OCI-LY7 (cell line): Measurements from ENCODE around the gene SIX3. TPM values are rescaled to one million over a fixed set of nuclear protein-coding genes. Genes with fewer than 3 reads are reported as not detected.

Experiments
- BruUV-seq: library from RNA; stranded (reverse); fragments of 400-500 nt; replicated peaks from 2 replicates; lab custom pipeline; 2021; lab: Mats Ljungman, UMichigan
- CTCF ChIA-PET: fragments of 300-600 bp; sonication (Branson Sonifier 250); formaldehyde crosslinking; loops from one replicate; lab custom pipeline; 2022; ENCODE audit warnings: antibody characterized with exemption; ENCODE audit not compliant: unreplicated experiment; lab: Charles Lee
- POLR2A ChIA-PET: fragments of 300-600 bp; sonication (Branson Sonifier 250); formaldehyde crosslinking; loops from one replicate; lab custom pipeline; 2022; ENCODE audit warnings: antibody characterized with exemption; lab: Charles Lee
- DNase-seq: peaks from one replicate; pipeline ENCODE4 v3.0.0-alpha.2; 2015; ENCODE audit warnings: low spot score
- H2AFZ ChIP-seq: fragments of 200-600 bp; sonication (generic), shearing (Covaris generic); 2 replicates; pipeline ENCODE4 v1.6.1; 2014; ENCODE audit warnings: mild to moderate bottlenecking, antibody characterized with exemption, low read length, moderate library complexity
- H3K27ac ChIP-seq: fragments of 200-600 bp; sonication (generic); 2 replicates; pipeline ENCODE4 v1.5.1; 2014; ENCODE audit warnings: mixed run types, low read depth, mild to moderate bottlenecking, moderate library complexity, low read length, inconsistent platforms; ENCODE audit not compliant: poor library complexity, severe bottlenecking
- H3K36me3 ChIP-seq: fragments of 200-600 bp; sonication (generic); 2 replicates; pipeline ENCODE4 v1.6.1; 2014; ENCODE audit warnings: mild to moderate bottlenecking, antibody characterized with exemption, low read length, moderate library complexity, mixed read lengths; ENCODE audit not compliant: insufficient read depth
- H3K4me1 ChIP-seq: fragments of 200-600 bp; sonication (generic); 2 replicates; pipeline ENCODE4 v1.5.1; 2014; ENCODE audit warnings: mild to moderate bottlenecking, low read length; ENCODE audit not compliant: insufficient read depth, poor library complexity, severe bottlenecking
- H3K4me2 ChIP-seq: fragments of 200-600 bp; sonication (generic); 2 replicates; pipeline ENCODE4 v1.6.1; 2014; ENCODE audit warnings: mild to moderate bottlenecking, low read length
- H3K4me3 ChIP-seq: fragments of 200-600 bp; sonication (generic); 2 replicates; pipeline ENCODE4 v1.5.1; 2014; ENCODE audit warnings: mild to moderate bottlenecking, low read depth, low read length; ENCODE audit not compliant: poor library complexity, severe bottlenecking
- H3K79me2 ChIP-seq: fragments of 200-600 bp; sonication (generic); 2 replicates; pipeline ENCODE4 v1.6.1; 2016; ENCODE audit warnings: low read depth, mild to moderate bottlenecking, low read length, moderate library complexity, mixed read lengths; ENCODE audit not compliant: insufficient read depth
- H3K9me2 ChIP-seq: fragments of 200-600 bp; sonication (generic); 2 replicates; pipeline ENCODE4 v1.6.1; 2016; ENCODE audit warnings: mild to moderate bottlenecking, low read length, mixed read lengths; ENCODE audit not compliant: insufficient read depth
- H3K9me3 ChIP-seq: fragments of 200-600 bp; sonication (generic); 2 replicates; pipeline ENCODE4 v1.6.1; 2014; ENCODE audit warnings: mild to moderate bottlenecking, mixed run types, low read length, mixed read lengths
- H4K20me1 ChIP-seq: fragments of 200-600 bp; sonication (generic); 2 replicates; pipeline ENCODE4 v1.6.1; 2014; ENCODE audit warnings: mild to moderate bottlenecking, antibody characterized with exemption, low read length, moderate library complexity, mixed read lengths; ENCODE audit not compliant: insufficient read depth
- EZH2phosphoT487 ChIP-seq: fragments of 200-600 bp; sonication (generic); IDR thresholded peaks from 2 replicates; pipeline ENCODE4 v1.6.1; 2018; ENCODE audit warnings: low read depth, borderline replicate concordance, mild to moderate bottlenecking, mixed run types, antibody characterized with exemption, low read length, moderate library complexity, mixed read lengths
- intact Hi-C: fragments of 100-400 bp; cut with micrococcal nuclease; formaldehyde crosslinking; loops from one replicate; pipeline ENCODE4 v1.10.0; 2022; ENCODE audit not compliant: unreplicated experiment
- total RNA-seq, 2 experiments: library from RNA; depleted of rRNA in 1 of 2; stranded (reverse); fragments of >200 nt in 1 of 2; shearing (Covaris generic) in 1 of 2; gene quantifications; 2 replicates each; pipeline ENCODE4 v1.2.3, GENCODE V29; 2014 to 2022
- TF ChIP-seq, protein P1 (sequence below): fragments of 200-600 bp; sonication (generic); conservative IDR thresholded peaks from 2 replicates; pipeline ENCODE4 v1.5.1; 2014; ENCODE audit warnings: mild to moderate bottlenecking, antibody characterized with exemption, low read length, moderate library complexity, mixed read lengths

The SIX3 gene
- total RNA-seq, 2 experiments from 2014 or later = not detected

DNA sequence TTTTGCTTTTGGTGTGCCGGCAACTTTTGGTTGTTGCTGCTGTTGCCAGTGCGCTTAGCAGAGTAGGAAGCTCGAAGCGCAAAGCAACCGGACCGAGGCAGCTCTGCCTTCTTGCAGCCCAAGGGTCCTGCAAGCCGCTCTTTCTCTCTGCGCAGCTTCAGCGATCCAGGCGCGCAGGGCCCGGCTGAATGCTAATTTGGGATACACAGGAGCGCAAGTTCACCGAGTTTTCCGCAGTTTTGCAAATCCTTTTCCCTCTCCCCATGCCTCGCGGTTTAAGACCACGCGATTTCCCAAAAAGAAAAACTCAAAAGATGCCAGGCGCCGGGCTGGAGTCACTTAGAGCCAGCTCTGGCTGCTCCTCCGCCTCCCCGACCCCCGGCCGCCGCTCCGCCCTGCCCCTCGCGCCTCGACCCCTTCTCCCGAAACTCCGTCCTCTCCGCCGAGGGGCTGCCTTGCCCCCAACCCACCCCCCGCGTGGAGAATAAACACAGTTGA, 13.5 kb upstream of the SIX3 start:
- intact Hi-C loops = no loop called here
- ChIA-PET POLR2A (interaction anchor here (0.5 kb wide), 1 partner anchor 566 kb away, joined by 4 read pairs; no protein-coding TSS in a partner anchor), CTCF (no interaction called here)
- Histone ChIP-seq H3K4me3 (no peak overlapping the region), H3K27ac (no peak overlapping the region), H3K9me3 (no peaks in the 10 kb centered on the region), H3K4me1 (no peaks in the 10 kb centered on the region), H4K20me1 (no peaks in the 10 kb centered on the region), H3K9me2 (no peaks in the 10 kb centered on the region), H2AFZ (no peak overlapping the region), H3K79me2 (no peaks in the 10 kb centered on the region), H3K36me3 (no peaks in the 10 kb centered on the region), H3K4me2 (no peak overlapping the region)
- no TSS peak for BruUV-seq
- DNase-seq = no peak
- TF ChIP-seq, protein P1, sequence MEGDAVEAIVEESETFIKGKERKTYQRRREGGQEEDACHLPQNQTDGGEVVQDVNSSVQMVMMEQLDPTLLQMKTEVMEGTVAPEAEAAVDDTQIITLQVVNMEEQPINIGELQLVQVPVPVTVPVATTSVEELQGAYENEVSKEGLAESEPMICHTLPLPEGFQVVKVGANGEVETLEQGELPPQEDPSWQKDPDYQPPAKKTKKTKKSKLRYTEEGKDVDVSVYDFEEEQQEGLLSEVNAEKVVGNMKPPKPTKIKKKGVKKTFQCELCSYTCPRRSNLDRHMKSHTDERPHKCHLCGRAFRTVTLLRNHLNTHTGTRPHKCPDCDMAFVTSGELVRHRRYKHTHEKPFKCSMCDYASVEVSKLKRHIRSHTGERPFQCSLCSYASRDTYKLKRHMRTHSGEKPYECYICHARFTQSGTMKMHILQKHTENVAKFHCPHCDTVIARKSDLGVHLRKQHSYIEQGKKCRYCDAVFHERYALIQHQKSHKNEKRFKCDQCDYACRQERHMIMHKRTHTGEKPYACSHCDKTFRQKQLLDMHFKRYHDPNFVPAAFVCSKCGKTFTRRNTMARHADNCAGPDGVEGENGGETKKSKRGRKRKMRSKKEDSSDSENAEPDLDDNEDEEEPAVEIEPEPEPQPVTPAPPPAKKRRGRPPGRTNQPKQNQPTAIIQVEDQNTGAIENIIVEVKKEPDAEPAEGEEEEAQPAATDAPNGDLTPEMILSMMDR = no peak
- TF ChIP-seq EZH2phosphoT487 = no peak

GRCh38 chr2:44928483-44929158, 12.9 kb upstream of the SIX3 start:
- no peak overlapping the region for H3K27ac ChIP-seq
- no peaks in the 10 kb centered on the region for H3K9me3 ChIP-seq
- no peaks in the 10 kb centered on the region for H4K20me1 ChIP-seq
- H3K79me2 ChIP-seq = no peaks in the 10 kb centered on the region
- H3K9me2 ChIP-seq = no peaks in the 10 kb centered on the region
- H3K4me1 ChIP-seq = no peaks in the 10 kb centered on the region
- intact Hi-C loops = no loop called here
- no TSS peak for BruUV-seq
- ChIA-PET CTCF (no interaction called here), POLR2A (interaction anchor here (0.5 kb wide), 1 partner anchor 566 kb away, joined by 4 read pairs; no protein-coding TSS in a partner anchor)
- TF ChIP-seq, protein P1 = no peak
- no peak for TF ChIP-seq EZH2phosphoT487
- H3K4me3 ChIP-seq = no peak overlapping the region
- H2AFZ ChIP-seq = no peak overlapping the region
- H3K36me3 ChIP-seq = no peaks in the 10 kb centered on the region
- no peak for DNase-seq
- no peak overlapping the region for H3K4me2 ChIP-seq

GRCh38 chr2:44929159-44929734, 12.3 kb upstream of the SIX3 start:
- Histone ChIP-seq H3K79me2 (no peaks in the 10 kb centered on the region), H3K36me3 (no peaks in the 10 kb centered on the region), H2AFZ (no peak overlapping the region), H3K4me1 (no peaks in the 10 kb centered on the region), H3K27ac (no peak overlapping the region), H3K9me3 (no peaks in the 10 kb centered on the region), H3K9me2 (no peaks in the 10 kb centered on the region), H3K4me3 (no peak overlapping the region), H4K20me1 (no peaks in the 10 kb centered on the region), H3K4me2 (no peak overlapping the region)
- intact Hi-C loops = no loop called here
- no peak for DNase-seq
- POLR2A ChIA-PET = no interaction called here
- BruUV-seq = no TSS peak
- CTCF ChIA-PET = no interaction called here
- no peak for TF ChIP-seq EZH2phosphoT487
- TF ChIP-seq, protein P1 = no peak
